ENCODE data around the gene MRPL20.

MRPL20 gene

GRCh38 chr1:1366699-1367066, 40.4 kb downstream of the MRPL20 start:
- no peak for DNase-seq (ENCODE audit: extremely low read depth in 1 of 2, low read depth in 1 of 2)

- DNase-seq (ENCODE audit: extremely low read depth in 1 of 2, low read depth in 1 of 2): no peak
Observed at GRCh38 chr1:1365875-1366698, 41.0 kb downstream of the MRPL20 start.

- DNase-seq (ENCODE audit: extremely low read depth in 1 of 2, low read depth in 1 of 2): no peak
Observed at GRCh38 chr1:1364266-1364665, 42.8 kb downstream of the MRPL20 start.

GRCh38 chr1:1361982-1362423, 45.1 kb downstream of the MRPL20 start:
- no peak for DNase-seq (ENCODE audit: extremely low read depth in 1 of 2, low read depth in 1 of 2)

- DNase-seq (ENCODE audit: extremely low read depth in 1 of 2, low read depth in 1 of 2): no peak
Observed at GRCh38 chr1:1361233-1361981, 45.7 kb downstream of the MRPL20 start.

GRCh38 chr1:1360506-1361169, 46.5 kb downstream of the MRPL20 start:
- no peak for DNase-seq (ENCODE audit: extremely low read depth in 1 of 2, low read depth in 1 of 2)

GRCh38 chr1:1359664-1360468, 47.2 kb downstream of the MRPL20 start:
- no peak for DNase-seq (ENCODE audit: extremely low read depth in 1 of 2, low read depth in 1 of 2)

GRCh38 chr1:1359308-1359663, 47.8 kb downstream of the MRPL20 start:
- DNase-seq (ENCODE audit: extremely low read depth in 1 of 2, low read depth in 1 of 2): no peak

GRCh38 chr1:1358433-1359271, 48.4 kb downstream of the MRPL20 start, which contains the start of gene MXRA8:
MXRA8 (minus strand) TSS chr1:1358555; CDS start chr1:1358504, 51 bp downstream.
- no peak for DNase-seq (ENCODE audit: extremely low read depth in 1 of 2, low read depth in 1 of 2)

- DNase-seq (ENCODE audit: extremely low read depth in 1 of 2, low read depth in 1 of 2): no peak
Observed at GRCh38 chr1:1357871-1358432, 49.1 kb downstream of the MRPL20 start.

- no peak for DNase-seq (ENCODE audit: extremely low read depth in 1 of 2, low read depth in 1 of 2)
Observed at GRCh38 chr1:1356796-1357401, 50.2 kb downstream of the MRPL20 start.

GRCh38 chr1:1356166-1356795, 50.8 kb downstream of the MRPL20 start:
- no peak for DNase-seq (ENCODE audit: extremely low read depth in 1 of 2, low read depth in 1 of 2)

- DNase-seq (ENCODE audit: extremely low read depth in 1 of 2, low read depth in 1 of 2): no peak
Observed at GRCh38 chr1:1355416-1355815, 51.7 kb downstream of the MRPL20 start.

- DNase-seq (ENCODE audit: extremely low read depth in 1 of 2, low read depth in 1 of 2): no peak
Observed at GRCh38 chr1:1354271-1355247, 52.5 kb downstream of the MRPL20 start.

- DNase-seq (ENCODE audit: extremely low read depth in 1 of 2, low read depth in 1 of 2): no peak
Observed at GRCh38 chr1:1353389-1354151, 53.5 kb downstream of the MRPL20 start.

GRCh38 chr1:1352786-1353388, 54.2 kb downstream of the MRPL20 start:
- no peak for DNase-seq (ENCODE audit: extremely low read depth in 1 of 2, low read depth in 1 of 2)
